ENCODE data around the gene TMEM165.

DNA sequence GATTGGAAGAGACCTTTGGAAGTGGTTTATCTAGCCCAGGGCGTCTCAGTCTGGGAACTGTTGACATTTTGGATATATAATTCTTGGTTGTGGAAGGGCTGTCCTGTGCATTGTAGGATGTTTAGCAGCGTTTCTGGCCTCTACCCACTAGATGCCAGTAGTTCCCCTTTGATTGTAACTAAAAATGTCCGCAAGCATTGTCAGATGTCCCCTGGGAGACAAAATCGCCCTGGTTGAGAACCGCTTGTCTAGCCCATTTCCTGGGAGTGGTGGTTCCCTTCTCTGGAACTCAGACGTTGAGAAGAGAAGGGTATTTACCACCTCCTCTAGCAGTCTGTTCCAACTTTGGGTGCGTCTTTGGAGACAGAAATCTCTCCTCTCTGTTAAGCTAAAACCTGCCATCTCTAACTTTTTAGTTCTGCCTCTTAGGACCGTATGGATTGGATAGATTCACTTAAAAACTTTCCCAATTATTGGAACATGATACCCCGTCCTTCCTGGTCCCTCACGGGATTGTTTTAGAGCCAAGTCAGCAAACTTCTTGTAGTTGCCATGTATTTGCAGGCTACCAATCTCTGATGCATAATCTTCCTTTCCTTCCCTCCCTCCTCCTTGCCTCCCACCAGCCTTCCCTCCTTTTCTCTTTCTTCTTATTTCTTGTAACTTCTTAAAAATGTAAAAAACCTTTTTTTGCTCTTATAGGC, 13.9 kb downstream of the TMEM165 start:
- TF ChIP-seq, protein P1, sequence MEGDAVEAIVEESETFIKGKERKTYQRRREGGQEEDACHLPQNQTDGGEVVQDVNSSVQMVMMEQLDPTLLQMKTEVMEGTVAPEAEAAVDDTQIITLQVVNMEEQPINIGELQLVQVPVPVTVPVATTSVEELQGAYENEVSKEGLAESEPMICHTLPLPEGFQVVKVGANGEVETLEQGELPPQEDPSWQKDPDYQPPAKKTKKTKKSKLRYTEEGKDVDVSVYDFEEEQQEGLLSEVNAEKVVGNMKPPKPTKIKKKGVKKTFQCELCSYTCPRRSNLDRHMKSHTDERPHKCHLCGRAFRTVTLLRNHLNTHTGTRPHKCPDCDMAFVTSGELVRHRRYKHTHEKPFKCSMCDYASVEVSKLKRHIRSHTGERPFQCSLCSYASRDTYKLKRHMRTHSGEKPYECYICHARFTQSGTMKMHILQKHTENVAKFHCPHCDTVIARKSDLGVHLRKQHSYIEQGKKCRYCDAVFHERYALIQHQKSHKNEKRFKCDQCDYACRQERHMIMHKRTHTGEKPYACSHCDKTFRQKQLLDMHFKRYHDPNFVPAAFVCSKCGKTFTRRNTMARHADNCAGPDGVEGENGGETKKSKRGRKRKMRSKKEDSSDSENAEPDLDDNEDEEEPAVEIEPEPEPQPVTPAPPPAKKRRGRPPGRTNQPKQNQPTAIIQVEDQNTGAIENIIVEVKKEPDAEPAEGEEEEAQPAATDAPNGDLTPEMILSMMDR (IDR thresholded peaks at IDR 0.05), result no peak
- TF ChIP-seq POLR2A (IDR thresholded peaks at IDR 0.05), result no peak
